GM21619 (cell line): ENCODE results near the gene SHQ1.

Source experiments
- ATAC-seq: cut with Tn5 transposase; IDR thresholded peaks from one replicate; pipeline ENCODE4 v1.9.1; 2021; ENCODE audit not compliant: unreplicated experiment

SHQ1 gene

GRCh38 chr3:72848703-72849081 is 447 bp upstream of the SHQ1 start:
- ATAC-seq: peak; percentile 42

GRCh38 chr3:72847282-72847681 is 963 bp downstream of the SHQ1 start:
- ATAC-seq: no peak

- no peak for ATAC-seq
Measured at GRCh38 chr3:72846166-72846565, 2.1 kb downstream of the SHQ1 start.

- no peak for ATAC-seq
Measured at GRCh38 chr3:72844436-72844993, 3.7 kb downstream of the SHQ1 start.

GRCh38 chr3:72839057-72839456 is 9.2 kb downstream of the SHQ1 start:
- ATAC-seq: no peak

GRCh38 chr3:72836923-72837322 is 11.3 kb downstream of the SHQ1 start:
- ATAC-seq: no peak

- no peak for ATAC-seq
Measured at GRCh38 chr3:72836416-72836815, 11.8 kb downstream of the SHQ1 start.

GRCh38 chr3:72830452-72831223 is 17.6 kb downstream of the SHQ1 start:
- ATAC-seq: no peak

GRCh38 chr3:72829701-72830100 is 18.5 kb downstream of the SHQ1 start:
- no peak for ATAC-seq

- peak; percentile 24 for ATAC-seq
Measured at GRCh38 chr3:72821161-72821781, 27.0 kb downstream of the SHQ1 start.

GRCh38 chr3:72820415-72820814 is 27.8 kb downstream of the SHQ1 start:
- no peak for ATAC-seq

- ATAC-seq: peak; percentile 25
Measured at GRCh38 chr3:72818905-72819304, 29.3 kb downstream of the SHQ1 start.

- no peak for ATAC-seq
Measured at GRCh38 chr3:72818092-72818773, 30.0 kb downstream of the SHQ1 start.

GRCh38 chr3:72816862-72817355 is 31.3 kb downstream of the SHQ1 start:
- ATAC-seq: peak; percentile 54

- peak; percentile 57 for ATAC-seq
Measured at GRCh38 chr3:72814308-72814707, 33.9 kb downstream of the SHQ1 start.

- no peak for ATAC-seq
Measured at GRCh38 chr3:72812201-72812600, 36.0 kb downstream of the SHQ1 start.

- ATAC-seq: no peak
Measured at GRCh38 chr3:72811571-72811970, 36.7 kb downstream of the SHQ1 start.

- ATAC-seq: no peak
Measured at GRCh38 chr3:72810659-72811434, 37.4 kb downstream of the SHQ1 start.

- no peak for ATAC-seq
Measured at GRCh38 chr3:72810063-72810462, 38.2 kb downstream of the SHQ1 start.

GRCh38 chr3:72804361-72804760 is 43.9 kb downstream of the SHQ1 start:
- ATAC-seq: no peak

- no peak for ATAC-seq
Measured at GRCh38 chr3:72803573-72803972, 44.7 kb downstream of the SHQ1 start.
